Suprapubic skin (tissue), 4 donors: ENCODE measurements around the gene MFAP5.

ENCODE experiments used
- CTCF ChIP-seq, 2 donors: fragments of 200-600 bp in 1 of 2; fragments of 450-650 bp in 1 of 2; sonication (generic) in 1 of 2; IDR thresholded peaks; one replicate each; pipeline ENCODE4 v1.5.1; 2016 to 2019; ENCODE audit warnings: antibody characterized with exemption in 2 of 2, mild to moderate bottlenecking in 1 of 2, moderate library complexity in 1 of 2
- EP300 ChIP-seq: sonication (generic); formaldehyde crosslinking; IDR thresholded peaks from one replicate; pipeline ENCODE4 v1.6.1; 2017; ENCODE audit warnings: antibody characterized with exemption
- POLR2A ChIP-seq, 2 donors: fragments of 450-650 bp; IDR thresholded peaks; one replicate each; pipeline ENCODE4 v1.6.1; 2017; ENCODE audit warnings: antibody characterized with exemption in 2 of 2, mild to moderate bottlenecking in 2 of 2, moderate library complexity in 2 of 2
- POLR2AphosphoS5 ChIP-seq, 3 donors: sonication (generic); formaldehyde crosslinking; IDR thresholded peaks; one replicate each; pipeline ENCODE4 v1.6.1; 2017; ENCODE audit warnings: antibody characterized with exemption in 3 of 3

- TF ChIP-seq POLR2AphosphoS5 (IDR thresholded peaks at IDR 0.05) (peak in 1 of 3 donors; percentile 17), POLR2A (IDR thresholded peaks at IDR 0.05) (peak in 1 of 2 donors; percentile 17), CTCF (IDR thresholded peaks at IDR 0.05) (no peak), EP300 (no peak)
These were observed 1.7 kb upstream of the MFAP5 start for GRCh38 chr12:8664228-8664913.
